MV-4-11 (cell line): Measurements from ENCODE around the gene AEN.

Experiments used
- DNase-seq: peaks from one replicate; lab custom pipeline; 2025; lab: John Stamatoyannopoulos, UW

The AEN gene

DNA sequence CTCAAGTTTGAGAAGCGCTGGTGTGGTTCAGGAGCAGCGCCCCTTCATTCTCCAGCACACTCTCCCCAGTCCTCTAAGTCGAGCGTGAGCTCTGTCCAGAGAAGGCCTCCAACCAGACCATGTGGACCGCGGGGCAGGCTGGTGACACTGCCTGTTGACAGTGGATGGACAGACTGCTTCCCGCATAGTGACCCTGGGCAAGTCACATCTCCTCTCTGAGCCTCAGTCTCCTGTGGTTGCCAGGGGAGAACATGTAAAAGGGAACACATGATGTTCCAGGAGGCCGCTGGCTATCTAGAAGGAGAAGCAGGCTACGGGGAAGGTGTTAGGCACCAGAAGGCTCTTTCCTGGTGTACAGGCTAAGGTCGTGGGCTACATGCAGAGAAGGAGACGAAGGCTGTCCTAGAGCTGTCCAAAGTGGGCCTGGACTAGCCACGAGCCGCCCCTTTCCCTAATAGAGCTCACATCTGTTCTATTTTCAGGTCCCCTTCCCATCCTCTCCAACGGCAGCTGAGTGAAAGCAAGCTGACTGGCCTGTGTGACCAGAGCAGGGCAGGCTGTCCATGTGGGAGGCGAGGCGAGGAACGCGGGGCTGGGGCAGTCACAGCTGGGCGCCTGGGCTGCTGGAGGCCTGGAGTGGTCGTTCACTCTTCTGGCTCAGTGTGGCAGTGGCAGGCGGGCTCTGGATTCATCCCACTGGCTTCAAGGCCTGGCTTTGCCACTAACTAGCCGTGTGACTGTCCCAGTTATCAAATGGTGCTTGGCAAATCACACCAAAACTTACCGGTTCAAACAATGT is 28.8 kb downstream of the AEN start:
- DNase-seq = no peak

DNA sequence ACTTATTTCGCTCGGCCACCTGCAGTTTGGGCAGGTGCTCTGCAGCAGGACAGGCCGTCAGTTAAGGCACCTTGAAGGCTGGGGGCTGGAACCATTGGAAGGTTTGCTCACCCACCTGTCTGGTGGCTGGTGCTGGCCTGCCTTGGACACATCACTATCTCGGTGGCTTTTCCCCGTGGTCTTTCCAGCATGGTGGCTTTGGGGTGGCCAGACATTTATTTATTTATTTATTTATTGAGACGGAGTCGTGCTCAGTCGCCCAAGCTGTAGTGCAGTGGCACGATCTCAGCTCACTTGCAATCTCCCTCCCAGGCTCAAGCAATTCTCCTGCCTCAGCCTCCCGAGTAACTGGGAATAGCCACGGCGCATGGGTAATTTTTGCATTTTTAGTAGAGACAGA is 29.4 kb downstream of the AEN start:
- DNase-seq = no peak

DNA sequence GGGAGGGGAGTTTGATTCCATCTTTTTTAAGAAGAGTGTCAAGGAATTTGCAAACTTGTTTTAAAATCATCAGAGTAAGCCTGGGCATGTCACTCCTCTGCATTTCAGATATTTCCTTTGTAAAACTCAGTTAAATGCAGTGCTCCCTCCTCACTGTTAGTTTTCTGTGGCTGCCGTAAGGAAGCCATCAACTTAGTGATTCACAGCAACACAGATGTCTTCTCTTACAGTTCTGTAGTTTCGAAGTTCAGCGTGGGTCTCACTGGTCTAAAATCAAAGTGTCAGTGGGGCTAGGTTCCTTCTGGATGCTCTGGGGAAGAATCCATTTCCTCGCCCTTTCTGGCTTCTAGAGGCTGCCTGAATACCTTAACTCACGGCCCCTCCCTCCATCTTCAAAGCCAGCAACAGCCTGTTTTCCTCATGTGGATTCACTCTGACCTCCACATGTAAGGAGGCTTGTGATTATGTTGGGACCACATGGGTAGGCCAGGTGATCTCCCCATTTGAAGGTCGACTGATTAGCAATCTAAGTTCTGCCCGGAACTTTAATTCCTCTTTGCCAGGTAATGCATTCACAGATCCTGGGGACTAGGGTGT is 30.1 kb downstream of the AEN start:
- no peak for DNase-seq

DNA sequence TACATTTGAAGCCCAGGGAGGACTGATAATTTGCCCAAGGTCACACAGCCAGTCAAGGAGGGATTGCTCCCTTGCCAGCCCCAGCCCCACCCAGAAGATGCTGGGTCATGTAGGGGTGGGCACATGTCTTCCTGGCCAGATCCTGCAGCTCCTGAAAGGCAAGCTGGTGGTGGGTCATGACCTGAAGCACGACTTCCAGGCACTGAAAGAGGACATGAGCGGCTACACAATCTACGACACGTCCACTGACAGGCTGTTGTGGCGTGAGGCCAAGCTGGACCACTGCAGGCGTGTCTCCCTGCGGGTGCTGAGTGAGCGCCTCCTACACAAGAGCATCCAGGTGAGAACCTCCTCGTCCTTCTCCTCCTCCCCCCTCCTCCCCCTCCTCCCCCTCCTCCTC is 30.8 kb downstream of the AEN start:
- no peak for DNase-seq

DNA sequence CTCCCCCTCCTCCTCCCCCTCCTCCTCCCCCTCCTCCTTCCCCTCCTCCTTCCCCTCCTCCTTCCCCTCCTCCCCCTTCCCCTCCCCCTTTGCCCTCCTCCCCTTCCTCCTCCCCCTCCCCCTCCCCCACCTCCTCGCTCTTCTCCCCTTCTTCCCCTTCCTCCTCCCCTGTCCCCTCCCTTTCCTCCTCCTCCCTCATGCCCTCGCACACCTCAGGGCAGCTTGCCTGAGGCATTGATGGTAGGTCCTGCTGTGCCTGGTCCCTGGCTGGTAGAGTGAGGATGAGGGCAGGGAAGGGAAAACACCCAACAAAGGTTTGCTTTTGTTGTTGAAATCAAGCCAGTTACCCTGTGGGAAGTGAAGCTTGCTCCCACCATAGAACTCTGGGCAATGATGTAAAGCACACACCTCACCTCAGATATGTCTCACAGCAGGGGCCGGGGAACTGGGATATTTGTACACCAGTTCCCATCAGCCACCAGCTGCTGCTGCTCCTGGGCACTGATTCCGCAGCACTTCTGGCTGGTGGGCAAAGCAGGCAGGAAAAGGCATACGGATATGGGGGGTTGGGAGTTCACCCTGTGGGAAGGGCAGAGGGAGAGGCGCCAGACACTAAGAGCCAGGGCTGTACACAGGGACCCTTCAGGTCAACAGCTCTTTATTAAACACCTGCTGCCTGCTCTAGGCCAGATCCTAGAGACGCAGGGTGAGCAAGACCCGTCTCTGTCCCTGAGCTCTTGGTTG is 31.5 kb downstream of the AEN start:
- no peak for DNase-seq

DNA sequence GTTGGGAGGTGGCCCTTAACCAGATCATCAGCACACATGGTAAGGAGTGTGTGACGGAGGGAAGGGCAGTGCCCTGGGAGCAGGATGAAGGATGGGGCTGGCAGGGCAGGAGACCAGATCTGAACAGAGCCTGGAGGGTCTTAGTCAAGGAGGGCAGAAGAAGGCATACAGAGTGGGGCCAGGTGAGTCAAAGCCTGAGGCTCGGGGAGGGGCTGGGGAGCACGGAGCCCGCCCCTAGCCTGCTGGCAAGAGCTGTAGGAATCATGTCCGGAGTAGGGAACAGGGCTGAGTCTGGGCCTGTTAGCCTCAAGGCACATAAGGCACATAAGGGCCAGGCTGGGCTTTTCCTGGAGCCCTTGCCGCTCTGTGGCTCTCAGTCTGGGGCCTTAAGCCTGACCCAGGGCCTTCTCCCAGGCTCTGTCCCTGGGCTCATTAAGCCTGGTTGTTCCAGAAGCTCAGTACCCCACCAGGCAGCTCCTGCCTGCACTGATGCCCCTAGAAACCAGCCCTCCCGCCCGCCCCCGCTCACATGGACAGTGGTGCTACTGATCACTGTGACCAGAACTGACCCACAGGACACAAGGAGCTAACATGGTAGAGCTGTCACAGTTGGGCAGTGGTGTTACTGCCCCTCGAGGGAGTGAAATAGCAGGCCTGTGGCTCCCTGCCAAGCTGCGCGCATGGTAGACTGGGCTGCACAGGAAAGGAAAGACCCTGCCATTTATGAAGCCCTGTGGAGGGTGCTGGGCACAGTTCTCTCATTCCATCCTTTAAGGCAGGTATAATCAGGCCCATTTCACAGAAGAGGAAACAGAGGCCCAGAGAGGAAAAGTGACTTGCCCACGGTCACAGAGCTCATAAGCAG is 32.3 kb downstream of the AEN start:
- DNase-seq = no peak

DNA sequence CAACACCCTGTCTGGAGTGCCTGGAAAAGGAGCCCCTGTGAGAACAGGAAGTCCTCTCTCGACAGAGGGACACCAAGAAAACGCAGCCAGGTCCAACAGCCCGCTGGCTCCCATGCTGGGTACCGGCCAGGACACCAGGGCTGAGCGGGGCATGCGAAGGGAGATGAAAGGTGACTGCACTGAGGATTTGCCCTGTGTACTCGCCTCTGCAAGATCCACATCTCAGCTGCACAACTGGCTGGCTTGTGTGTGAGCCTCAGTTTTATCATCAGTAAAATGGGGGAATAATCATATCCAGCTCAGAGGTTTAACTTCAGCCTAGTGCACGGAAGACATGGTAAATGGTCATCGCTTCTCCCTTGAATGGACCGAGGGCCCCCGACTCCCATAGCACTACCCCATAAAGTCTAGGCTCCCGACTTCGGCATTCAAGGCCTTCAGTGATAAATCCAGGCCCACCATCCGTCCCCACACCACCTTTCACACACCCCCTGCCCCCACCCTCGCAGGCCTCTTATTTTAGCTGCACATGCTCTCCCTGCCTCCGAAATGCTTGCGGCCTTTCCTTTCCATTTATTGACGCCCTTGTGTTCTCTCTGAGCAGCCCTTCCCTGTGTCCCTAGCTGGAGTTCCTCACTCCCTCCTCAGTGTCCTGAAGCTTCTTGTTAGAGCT is 33.4 kb downstream of the AEN start:
- DNase-seq = no peak

DNA sequence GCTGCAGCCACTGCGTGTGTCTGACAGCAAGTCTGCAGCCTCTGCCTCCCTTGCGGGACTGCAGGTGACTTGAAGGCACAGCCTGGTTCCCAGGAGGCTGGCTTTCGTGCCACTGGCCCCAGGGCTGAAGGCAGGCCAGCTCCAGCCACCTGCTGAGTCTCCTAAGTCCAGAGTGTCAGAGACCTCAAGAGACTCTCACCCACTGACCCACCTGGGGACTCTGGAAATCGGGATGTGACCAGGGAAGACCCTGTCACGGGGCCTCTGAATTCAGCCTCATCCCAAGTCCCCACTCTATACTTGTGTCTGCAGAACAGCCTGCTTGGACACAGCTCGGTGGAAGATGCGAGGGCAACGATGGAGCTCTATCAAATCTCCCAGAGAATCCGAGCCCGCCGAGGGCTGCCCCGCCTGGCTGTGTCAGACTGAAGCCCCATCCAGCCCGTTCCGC is 34.0 kb downstream of the AEN start:
- no peak for DNase-seq

DNA sequence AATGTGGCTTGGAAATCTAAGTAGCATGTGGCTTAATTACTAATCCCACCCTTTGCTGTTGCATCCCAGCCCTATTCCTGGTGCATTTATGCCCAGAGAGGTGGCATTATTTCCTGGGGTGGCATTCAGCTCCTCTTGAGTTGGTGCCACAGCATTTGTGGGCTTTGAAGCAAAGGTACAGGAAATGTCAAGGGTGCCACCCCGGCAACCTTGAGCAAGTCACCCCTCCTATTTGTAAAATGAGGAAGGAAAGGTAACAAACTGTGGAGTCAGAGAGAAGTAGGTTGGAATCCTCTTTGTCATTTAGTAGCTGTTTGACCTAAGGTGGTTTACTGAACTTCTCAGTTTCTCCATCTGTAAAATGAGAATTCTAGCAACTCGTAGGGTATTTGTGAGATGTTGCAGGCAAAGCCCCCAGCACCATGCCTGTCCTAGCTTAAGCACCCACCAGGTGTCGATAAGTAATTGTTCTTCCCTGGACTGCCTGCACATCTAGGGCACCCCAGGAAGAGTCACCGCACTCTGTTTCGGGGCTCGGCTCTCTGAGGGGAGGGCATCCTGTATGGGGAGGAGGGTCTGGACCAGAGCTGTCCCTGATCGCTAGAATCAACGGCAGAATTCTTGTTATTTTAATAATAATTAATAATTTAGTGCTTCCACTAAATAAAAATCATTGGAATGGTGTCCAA is 34.8 kb downstream of the AEN start:
- no peak for DNase-seq

DNA sequence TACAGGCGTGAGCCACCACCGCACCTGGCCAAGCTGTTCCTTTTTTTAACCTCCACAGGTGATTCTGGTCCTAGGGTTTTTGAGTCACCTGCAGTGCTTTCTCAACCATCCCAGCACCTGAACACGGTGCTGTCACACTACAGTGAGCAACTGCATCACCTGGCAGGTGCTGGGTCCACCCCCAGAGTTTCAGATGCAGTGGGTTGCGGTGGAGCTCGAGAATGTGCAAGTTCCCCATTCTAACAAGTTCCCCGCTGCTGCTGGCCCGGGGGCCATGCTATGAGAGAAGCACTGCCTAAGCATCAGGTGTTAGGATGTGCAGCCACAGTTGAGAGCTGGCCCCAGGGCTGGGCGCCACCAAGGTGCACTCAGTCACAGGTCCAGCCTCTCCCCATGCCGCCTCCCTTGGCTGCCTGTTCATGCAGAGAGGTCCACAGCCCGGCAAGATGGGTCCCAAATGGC is 35.7 kb downstream of the AEN start:
- DNase-seq = no peak

DNA sequence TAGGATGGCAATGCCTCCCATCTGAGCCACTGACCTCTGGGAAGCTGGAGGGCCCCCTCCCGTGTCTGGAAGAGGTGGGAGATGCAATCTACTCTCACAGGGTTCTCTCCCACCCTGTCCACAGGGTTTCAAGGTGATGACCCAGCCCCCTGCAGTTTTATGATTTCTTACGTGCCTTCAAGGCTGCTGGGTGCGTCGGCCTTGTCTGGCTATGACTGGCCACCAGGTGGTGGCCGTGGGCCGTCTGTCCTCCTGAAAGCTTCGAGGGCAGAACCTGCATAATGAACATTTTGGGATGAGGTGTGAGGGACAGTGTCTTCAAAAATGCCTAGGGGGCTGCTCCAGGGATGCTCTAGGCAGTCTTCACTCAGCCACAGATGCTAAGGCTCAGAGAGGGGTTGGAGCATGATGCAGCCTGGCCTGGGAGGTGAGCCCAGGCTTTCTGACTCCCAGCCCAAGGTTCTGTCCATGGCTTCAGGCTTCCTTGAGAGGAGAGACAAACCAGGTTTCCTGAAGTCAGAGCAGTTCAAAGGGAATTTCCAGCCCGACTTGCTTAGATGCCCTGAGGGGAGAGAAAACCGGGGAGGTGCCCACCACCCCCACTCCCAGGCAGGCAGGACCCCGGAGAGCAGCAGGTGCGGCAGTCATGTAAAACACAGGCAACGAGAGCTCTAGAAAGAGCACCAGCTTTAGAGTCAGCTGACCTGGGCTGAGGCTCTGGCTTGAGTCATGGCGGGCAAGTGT is 36.4 kb downstream of the AEN start:
- peak; percentile 13 for DNase-seq

DNA sequence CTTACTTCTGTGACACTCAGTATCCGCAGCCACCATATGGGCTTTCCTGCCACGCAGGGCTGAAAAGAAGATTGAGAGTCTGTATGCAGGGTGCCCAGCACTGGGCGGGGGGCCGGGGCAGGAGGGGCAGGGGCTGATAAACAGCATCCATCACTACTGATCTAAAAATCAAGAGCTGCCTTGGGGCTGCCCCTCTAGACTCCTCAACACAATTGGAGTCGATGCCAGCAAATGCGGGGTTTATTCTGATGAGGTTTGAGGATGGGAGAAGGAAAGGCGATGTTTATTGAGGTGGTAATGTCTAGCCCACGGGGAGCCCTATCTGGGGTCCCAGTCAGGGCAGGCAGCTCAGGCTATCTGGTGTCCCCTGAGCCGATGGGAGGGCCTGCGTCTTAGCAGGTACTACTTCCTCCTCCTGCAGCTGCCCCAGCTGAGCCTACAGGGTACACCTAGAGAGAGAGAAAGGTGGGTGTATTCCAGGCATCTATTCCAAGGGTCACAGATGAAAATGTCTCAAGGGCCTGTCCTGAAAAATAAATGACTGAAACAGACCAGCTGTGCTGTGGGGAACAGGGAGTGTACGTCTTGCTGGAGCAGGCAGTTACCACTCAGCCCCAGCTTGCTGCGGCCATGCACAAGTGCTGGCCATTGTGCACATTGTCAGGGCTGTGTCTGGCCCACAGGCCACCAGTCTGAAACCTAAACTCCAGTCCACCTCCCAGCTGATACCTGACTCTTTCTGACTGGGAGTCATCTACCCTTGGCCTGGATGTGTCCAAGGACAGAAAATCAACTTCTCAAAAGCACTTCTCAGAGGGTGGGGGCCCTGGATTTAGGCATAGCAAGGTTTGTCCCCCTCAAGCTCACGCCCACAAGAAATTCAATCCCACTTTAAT is 37.2 kb downstream of the AEN start:
- no peak for DNase-seq

DNA sequence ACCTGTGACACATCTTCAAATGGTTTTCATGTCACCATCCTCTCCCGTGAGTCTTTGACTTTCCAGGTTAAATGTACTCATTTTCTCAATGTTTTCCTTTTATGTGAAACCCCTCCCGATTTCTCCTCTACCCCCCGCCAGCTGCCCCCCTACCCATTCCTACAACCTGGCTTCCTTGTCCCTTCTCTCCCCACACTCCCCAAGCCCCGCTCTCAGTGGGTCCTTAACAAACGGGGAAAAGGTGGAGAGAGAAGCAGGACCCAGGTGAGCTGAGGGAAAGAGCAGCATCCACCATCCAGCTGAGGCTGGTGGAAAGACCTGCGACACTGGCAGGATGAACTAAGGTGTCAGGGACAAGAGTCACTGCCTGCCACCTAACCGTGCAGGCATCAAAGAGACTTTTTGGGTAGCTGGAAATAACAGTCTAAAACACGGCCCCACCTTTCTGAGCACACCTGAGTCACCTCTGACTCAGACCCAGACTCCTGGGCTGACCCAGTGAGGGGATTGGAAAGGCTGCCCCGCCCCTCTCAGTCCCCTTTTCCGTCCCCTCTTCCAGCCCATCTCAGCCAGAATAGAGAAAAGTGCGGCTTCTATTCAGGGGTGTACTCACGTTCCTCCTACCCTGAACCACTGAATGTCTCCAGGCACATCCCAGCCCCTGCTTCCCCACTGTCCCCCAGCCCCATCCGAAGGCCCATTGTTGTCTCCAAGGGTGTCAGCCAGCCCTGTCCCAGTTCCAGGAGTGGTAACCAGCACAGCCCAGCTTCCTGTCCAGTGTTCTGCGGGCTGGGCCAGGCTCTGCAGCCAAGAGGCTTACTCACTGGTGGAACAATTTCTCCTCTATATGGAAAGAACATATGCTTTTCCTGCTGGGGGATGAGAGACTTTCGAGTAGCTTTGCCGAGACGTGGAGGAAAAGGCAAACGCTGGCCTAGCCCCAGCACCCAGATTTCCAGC is 38.1 kb downstream of the AEN start:
- DNase-seq = no peak

DNA sequence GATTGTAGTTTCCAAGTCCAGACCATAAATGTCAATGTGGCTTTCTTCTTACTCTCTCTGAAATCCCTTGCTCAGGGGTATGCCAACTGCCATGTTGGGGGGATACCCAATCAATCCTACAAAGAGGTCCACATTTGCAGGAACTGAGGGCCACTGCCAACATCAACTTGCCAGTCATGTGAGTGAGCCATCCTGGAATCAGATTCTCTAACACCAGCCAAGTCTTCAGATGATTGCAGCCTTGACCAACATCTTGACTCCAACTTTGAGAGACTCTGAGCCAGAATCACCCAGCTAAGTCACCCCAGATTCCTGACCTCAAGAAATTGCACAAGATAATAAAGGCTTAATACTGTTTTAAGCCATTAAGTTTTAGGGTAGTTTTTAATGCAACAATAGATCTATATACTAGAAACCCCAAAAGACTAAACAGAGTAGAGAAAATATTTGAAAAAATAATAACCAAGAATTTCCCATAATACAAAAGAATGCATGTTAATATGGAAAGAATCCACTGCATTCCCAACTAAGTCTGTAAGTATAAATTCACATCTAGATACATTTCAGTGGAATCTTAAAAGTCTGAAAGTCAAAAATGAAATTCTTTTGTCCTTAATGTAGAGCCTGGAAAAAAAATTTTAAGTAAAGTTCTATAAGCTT is 40.0 kb downstream of the AEN start:
- no peak for DNase-seq

DNA sequence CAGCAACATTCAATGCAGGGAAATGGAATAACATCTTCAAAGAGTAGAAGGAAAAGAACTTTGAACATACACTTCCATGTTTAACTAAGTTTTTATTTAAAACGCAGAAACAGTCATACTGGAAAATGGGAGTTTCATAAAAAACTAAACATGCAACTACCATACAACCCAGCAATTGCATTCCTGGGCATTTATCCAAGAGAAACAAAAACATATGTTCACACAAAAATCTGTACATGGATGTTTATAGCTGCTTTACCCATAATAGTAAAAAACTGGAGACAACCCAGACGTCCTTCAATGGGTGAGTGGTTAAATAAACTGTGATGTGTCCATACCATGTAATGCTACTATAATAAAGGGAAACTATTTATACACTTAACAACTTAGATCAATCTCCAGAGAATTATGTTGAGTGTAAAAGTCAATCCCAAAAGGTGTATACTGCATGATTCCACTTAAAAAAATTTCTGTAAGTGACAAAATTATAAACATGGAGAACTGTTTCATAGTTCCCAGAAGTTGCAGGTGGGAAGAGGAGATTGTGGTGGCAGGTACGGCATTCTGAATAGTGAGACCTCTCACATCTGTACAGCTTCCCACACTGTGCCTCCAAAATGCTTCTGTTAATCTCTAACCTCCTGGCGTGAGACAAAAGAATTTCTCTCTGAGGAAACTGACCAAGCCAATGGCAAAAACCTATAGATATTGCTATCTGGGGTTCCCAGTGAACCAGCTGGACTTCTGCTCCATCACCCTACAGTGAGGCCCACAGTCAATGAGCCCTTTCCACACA is 40.8 kb downstream of the AEN start:
- DNase-seq = no peak

DNA sequence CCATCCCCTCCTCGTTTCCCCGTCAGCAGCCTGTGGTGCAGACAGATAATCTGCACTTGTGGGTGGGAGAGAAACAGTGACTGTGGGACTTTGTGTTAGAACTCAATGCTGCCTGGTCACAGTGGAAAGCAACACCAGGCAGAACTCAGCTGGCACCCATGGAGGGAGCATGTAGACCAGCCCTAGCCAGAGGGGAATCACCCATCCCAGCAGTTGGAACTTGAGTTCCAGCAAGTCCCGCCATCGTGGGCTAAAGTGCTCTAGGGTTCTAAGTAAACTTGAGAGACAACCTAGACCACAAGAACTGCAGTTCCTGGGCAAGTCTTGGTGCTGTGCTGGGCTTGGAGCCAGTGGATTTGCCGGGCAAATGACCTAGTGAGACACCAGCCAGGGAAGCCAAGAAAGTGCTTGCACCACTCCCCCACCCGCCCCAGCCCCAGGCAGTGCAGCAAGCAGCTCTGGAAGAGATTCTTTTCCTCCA is 42.0 kb downstream of the AEN start:
- no peak for DNase-seq
